ENCODE results near the gene IGSF9.
"Not testable (repeated sequence)": the region's sequence is repeated elsewhere in the genome, so short reads cannot be mapped to it uniquely, and the experiment has no call there.

The IGSF9 gene

DNA sequence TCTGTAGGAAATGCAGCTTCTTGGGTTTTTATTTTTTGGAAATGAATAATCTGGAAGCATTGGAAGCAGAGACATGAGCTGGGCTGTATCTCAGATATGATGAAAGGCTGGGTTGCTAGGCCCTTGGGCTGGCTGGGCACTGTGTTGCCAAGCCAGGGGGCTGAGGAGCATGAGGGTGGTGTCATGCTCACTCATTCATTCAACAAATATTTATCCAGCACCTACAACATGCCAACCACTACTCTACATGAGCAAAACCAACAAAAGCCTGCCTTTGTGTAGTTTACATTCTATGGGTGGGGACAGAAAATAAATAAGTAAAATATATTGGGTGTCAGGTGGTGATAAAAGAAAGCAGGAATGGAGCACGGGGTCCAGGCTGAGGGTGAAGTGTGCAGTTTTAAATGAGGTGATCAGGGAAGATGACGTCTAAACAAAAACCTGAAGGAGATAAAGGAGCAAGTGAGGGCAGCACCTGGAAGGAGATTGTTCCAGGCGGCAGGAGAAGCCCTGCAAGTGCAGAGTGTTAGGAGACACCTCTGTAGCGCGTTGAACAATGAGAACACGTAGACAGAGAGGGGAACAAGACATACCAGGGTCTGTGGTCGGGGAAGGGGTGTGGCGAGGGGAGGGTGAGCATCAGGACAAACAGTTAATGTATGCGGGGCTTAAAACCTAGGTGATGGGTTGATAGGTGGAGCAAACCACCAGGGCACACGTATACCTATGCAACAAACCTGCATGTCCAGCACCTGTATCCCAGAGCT, 31.0 kb downstream of the IGSF9 start:
- TF ChIP-seq, protein P1, sequence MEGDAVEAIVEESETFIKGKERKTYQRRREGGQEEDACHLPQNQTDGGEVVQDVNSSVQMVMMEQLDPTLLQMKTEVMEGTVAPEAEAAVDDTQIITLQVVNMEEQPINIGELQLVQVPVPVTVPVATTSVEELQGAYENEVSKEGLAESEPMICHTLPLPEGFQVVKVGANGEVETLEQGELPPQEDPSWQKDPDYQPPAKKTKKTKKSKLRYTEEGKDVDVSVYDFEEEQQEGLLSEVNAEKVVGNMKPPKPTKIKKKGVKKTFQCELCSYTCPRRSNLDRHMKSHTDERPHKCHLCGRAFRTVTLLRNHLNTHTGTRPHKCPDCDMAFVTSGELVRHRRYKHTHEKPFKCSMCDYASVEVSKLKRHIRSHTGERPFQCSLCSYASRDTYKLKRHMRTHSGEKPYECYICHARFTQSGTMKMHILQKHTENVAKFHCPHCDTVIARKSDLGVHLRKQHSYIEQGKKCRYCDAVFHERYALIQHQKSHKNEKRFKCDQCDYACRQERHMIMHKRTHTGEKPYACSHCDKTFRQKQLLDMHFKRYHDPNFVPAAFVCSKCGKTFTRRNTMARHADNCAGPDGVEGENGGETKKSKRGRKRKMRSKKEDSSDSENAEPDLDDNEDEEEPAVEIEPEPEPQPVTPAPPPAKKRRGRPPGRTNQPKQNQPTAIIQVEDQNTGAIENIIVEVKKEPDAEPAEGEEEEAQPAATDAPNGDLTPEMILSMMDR (conservative IDR thresholded peaks at IDR 0.05; ENCODE audit: low read depth, low read length): no peak
- no peak for DNase-seq (ENCODE audit: low read depth)
- H3K4me3 ChIP-seq (ENCODE audit: low read depth, low read length): no peak overlapping the region

DNA sequence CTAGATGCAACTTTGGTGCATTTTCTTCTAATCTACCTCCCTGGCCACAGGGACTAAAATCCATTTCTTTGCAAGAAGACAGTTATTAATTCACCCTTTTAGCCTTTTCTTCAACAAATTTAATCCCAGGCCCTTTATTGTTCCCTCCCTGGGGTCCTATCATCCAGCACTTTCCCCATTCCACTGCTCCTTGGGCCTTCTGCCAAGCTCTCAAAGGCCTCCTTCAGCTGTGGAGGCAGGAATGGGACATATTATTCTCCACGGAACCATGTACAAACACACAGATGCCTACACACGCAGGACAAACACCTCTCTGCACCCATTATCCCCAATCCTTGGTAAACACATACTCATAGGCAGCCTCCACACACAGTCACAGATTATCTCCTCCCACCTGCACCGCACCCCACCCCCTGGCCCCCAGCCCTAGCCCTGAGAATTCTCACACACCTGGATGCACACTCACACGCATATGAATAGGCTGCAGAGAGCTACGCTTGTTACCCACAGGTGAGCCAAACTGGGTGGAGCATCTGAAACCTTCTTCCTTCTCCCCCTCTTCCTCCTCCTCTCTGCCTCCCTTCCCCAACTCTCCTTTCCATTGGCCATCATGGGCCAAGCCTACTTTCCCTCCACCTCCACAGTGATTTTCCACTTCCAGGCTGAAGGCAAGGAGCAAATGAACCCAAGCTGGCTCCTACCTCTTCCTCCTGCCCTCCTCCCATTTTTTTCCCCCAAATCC, 31.8 kb downstream of the IGSF9 start:
- TF ChIP-seq, protein P1 (conservative IDR thresholded peaks at IDR 0.05; ENCODE audit: low read depth, low read length): no peak
- no peak for DNase-seq (ENCODE audit: low read depth)
- no peak overlapping the region for H3K4me3 ChIP-seq (ENCODE audit: low read depth, low read length)

DNA sequence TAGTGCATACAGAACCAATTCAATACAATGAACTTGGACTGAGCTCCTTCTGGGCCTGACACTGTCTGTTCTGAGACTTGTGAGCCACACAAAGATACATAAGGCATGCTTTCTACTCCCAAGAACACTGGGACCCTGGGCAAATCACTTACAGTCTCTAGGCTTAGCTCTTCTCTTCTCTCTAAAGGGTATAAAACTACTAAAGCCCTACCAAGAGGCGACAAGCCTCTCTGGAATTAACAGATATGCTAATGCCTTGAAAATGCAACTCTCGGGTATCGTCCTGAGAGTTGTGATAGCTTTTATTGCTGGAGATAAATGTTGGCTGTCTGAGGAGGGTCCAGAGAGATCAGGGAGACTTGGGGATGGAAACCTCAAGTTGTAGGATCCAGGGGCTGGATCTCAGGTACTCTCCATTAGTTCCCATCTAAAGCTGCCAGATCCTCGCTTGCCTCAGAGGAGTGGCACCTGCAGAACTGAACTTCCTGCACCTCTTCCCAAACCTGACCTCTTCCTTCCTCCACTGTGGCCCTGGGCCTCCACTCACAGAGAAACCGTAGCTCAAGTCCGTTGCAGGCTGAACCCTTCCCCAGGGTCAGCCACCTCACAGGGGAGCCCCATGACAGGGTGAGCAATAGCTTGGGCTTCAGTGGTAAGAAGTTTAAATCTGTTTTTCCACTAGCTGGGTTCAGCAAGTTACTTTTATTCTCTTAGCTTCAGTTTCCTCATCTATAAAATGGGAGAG, 33.9 kb downstream of the IGSF9 start:
- TF ChIP-seq, protein P1 (conservative IDR thresholded peaks at IDR 0.05; ENCODE audit: low read depth, low read length): no peak
- no peak overlapping the region for H3K4me3 ChIP-seq (ENCODE audit: low read depth, low read length)
- DNase-seq (ENCODE audit: low read depth): no peak

DNA sequence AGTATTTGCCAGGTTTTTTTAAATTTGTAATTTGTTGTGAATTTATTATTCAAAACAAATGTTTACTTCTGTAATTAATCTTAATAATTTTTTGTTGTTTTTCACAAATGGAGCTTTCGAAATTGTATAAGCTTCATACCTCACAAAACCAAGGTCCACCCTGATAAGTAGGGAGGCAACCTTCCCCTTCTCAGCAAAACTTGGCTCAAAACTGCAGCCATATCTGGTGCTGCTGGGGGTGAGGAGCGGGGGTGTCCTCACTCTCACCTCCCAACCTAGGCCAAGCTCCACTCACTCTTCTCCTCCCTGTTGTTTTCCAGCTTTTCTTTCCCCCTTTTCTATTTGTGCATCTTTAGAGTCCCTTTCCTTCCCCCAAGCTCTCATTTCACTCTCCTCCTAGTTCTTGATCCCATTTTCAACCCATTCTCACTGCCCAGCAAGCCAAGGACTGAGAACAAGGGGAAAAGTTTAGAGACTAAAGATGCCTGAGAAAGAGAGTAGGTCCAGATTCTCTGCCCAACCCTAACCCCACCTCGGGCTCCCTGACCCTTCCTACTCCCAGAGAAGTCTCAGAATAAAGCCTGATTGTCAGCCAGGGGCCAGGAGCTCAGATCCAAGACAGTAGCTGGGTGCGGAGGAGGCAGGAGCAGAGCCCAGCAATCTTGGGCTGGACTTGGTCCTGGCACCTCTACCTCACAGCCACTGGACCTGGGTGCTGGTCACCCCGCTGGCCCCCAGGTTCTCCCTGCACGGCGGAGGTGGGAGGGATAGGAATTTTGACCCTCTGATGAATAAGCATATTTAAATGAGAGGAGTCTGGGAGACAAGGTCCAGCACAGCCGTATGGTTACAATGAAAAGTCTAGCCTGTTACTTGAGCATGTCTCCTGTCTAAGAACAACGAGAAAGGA, 37.1 kb downstream of the IGSF9 start:
- DNase-seq (ENCODE audit: low read depth): no peak
- H3K4me3 ChIP-seq (ENCODE audit: low read depth, low read length): no peak overlapping the region
- TF ChIP-seq, protein P1 (conservative IDR thresholded peaks at IDR 0.05; ENCODE audit: low read depth, low read length): no peak

DNA sequence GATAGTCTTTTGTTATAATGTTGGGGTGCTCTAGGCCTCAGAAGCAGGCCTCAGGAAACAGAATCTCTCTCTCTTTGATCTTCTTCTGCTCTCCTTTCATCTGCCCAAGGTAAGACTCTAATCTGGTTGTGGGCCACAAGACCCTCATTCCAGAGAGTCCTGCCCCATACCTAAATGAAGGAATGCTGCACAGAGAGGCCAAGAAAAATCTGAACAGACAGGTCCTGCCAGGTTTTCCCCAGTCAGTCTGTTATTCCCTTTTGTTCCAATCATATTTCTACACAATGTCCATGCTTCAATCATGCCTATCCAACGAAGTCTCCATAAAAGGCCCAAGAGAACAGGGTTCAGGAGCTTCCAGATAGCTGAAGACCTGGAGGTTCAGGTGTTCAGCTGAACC, 38.5 kb downstream of the IGSF9 start:
- no peak for DNase-seq (ENCODE audit: low read depth)

DNA sequence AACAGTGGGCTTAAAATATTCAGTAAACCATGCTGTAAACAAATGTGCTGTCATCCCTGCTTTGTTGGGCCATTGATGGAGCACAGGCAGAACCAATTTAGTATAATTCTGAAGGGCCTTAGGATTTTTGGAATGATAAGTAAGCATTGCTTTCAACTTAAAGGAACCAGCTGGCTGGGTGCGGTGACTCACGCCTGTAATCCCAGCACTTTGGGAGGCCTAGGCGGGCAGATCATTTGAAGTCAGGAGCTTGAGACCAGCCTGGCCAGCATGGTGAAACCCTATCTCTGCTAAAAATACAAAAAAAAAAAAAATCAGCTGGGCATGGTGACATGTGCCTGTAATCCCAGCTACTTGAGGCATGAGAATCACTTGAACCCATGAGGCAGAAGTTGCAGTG, 41.4 kb downstream of the IGSF9 start:
- not testable (repeated sequence) for H3K4me3 ChIP-seq (ENCODE audit: low read depth, low read length); DNase-seq (ENCODE audit: low read depth)

More for the DNA sequence above, 38.5 kb downstream of the IGSF9 start:
- TF ChIP-seq, protein P1 (conservative IDR thresholded peaks at IDR 0.05; ENCODE audit: low read depth, low read length): no peak
- no peak overlapping the region for H3K4me3 ChIP-seq (ENCODE audit: low read depth, low read length)
